GM21447 (cell line): Measurements from ENCODE around the gene VWA7.
"Not testable (repeated sequence)": the region's sequence is repeated elsewhere in the genome, so short reads cannot be mapped to it uniquely, and the experiment has no call there.

ENCODE experiments used
- ATAC-seq: cut with Tn5 transposase; IDR thresholded peaks from one replicate; pipeline ENCODE4 v1.9.1; 2021; ENCODE audit not compliant: unreplicated experiment

The VWA7 gene, protein sequence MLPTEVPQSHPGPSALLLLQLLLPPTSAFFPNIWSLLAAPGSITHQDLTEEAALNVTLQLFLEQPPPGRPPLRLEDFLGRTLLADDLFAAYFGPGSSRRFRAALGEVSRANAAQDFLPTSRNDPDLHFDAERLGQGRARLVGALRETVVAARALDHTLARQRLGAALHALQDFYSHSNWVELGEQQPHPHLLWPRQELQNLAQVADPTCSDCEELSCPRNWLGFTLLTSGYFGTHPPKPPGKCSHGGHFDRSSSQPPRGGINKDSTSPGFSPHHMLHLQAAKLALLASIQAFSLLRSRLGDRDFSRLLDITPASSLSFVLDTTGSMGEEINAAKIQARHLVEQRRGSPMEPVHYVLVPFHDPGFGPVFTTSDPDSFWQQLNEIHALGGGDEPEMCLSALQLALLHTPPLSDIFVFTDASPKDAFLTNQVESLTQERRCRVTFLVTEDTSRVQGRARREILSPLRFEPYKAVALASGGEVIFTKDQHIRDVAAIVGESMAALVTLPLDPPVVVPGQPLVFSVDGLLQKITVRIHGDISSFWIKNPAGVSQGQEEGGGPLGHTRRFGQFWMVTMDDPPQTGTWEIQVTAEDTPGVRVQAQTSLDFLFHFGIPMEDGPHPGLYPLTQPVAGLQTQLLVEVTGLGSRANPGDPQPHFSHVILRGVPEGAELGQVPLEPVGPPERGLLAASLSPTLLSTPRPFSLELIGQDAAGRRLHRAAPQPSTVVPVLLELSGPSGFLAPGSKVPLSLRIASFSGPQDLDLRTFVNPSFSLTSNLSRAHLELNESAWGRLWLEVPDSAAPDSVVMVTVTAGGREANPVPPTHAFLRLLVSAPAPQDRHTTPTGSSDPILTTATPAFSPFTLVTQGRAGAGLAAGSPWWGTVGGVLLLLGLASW

DNA sequence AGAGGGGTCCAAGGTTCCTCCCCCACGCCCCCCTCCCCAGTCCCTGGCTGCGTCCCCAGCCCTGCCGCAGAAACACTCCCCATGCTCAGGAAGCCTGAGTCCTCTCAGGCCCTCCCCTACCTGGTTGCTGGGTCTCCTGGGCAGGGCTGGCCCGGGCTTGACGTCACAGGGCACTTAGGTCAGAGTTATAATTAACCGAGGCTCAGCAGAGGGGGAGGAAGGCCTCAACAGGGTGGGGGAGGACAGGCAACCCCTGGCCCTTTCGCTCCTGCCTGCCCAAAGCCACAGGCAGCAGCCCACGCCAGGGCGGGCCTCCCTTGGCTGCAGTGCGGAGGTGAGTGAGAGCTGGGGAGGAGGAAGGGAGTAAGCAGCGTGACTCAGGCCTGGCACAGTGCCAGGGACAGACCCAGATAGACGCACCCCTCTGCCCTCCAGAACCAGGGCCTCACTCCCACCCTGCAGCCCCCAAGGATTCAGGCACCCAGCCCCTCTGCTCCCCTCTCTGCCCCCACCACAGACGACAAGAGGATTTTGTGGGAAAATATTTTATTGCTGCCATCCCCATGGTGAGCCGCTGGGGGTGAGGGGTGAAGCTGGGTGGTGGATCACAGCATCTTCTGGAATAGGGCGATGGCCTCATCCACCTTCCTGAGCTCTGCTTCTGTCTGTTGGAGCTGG lies at the start of gene VWA7:
VWA7 (minus strand) TSS at position 340 of the 678 bp plus-strand sequence. CDS start 549 bp downstream, outside the sequence.
- peak; percentile 82 for ATAC-seq

DNA sequence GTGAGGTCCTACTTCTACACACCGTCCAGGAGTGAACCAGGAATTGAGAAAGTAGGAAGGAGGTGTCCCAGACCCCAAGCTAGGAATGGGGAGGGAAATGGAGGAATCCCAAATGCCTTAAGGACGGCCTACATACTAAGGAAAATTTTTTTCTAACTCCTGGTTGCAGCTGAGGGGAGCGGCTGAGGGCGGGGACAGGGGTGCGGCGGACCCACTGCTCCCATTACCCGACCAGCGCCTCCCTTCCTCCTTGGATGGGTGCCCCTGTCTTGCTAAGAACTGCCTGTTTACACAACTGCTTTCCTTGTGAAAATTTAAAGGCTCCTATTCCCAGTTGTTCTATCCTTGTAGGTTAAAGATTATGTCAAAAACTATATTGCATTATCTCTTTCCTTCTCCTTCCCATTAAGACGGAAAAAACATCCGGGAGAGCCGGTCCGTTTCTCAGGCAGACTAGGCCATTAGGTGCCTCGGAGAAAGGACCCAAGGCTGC lies 49.7 kb upstream of the VWA7 start:
- peak; percentile 16 for ATAC-seq

DNA sequence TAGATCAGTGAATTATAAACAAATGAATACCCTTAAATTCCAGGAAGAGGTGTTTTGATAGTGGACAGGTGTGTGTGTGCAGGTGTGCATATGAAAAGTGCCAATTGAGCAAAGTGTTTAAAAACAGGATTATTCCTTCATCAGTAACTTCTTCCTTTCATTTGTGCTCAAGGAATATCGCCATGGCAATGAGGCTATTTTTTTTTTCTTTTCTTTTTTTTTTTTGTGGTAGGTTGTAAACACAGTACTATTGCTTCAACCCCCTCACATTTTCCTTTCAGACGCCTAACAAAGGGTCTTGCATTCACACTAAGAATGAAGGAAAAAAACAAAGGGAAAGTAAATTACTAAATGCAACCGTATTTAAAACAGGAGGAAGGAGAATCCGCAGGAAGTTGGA lies 48.4 kb upstream of the VWA7 start:
- no peak for ATAC-seq

DNA sequence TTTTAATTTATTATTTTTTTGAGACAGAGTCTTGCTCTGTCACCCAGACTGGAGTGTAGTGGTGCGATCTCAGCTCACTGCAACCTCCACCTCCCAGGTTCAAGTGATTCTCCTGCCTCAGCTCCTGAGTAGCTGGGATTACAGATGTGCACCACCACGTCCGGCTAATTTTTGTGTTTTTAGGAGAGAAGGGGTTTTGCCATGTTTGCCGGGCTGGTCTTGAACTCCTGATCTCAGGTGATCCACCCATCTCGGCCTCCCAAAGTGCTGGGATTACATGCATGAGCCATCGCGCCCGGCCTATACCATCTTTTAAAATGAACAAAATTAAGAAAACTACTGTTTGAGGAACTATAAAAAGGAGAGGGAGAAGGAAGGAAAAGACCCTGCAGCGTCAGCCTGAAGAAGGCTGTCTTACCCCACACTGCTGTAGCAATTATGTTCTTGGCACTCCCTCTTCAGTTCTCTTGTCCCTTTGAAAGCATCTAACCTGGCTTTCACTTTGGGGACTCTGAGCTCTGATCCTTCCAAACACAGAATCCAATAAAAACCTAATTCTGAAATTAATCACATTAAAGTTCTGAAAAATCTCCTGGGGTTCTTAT lies 46.6 kb upstream of the VWA7 start:
- ATAC-seq = not testable (repeated sequence)

DNA sequence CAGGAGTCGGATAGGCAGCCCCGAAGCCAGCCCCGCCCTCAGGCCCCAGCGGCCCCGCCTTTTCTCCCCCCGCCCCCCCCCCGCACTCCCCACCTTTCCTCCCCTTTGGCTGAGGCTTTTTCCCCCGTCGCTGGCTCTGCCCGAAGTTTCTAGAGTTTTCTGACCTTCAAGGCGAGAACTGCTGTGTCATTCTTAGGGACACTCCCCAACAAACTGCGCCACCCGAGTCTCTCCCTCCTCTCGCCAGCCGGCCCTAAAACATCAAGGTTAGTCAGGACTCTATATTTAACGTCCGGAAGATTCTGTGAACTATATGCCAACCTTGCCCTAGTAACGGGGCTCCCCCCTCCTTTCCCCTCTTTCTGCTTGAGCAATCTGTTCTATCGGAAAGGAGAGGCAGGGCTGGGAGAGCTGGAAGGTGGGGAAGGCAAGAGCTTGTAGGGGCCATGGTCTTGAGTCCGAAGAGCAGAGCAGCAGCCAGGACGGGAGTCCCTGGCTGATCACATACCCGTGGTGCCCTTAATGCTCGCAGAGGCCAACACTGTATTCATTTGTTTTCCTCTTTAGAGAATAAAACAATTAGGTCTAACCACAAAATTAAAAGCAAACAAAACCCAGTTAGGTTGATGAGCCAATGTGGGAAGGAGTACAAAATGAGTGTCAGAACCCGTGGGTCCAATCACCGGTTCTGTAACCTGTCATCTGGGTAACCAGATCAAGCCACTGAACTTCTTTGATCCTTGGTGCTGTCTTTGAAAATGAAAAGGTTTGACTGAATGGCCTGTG lies 45.1 kb upstream of the VWA7 start:
- peak; percentile 37 for ATAC-seq

DNA sequence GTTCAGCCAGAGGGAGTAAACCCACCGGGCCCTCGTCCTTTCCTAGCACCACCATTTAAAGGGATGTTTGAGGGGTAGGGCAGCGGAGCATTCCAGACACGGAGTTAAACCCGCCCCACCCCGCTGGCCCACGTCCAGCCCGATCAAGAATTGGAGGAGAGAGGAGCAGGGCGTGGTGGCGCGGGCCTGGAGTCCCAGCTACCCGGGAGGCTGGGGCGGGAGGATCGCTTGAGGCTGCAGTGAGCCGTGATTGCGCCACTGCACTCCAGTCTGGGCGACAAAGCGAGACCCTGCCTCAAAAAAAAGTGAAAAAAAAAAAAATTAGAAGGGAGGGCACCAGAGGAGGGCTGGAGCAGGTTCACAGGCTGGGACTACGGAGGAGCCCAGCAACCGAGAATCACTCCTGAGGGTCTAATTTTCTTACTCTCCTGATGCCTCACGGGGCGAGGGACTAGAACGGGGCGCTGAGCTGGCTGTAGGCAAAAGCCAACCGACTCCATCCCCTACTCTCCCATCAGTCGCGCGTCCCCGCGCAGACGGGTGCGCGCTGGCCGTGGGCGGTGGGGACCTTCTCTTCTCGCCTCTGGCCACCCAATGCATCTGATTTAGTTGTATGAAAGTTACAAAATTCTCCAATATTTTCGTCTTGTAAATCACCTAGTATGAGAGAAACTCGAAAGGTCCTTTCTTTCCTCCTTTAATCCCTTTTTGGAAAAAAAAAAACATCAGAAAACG lies 44.3 kb upstream of the VWA7 start:
- peak; percentile 42 for ATAC-seq

DNA sequence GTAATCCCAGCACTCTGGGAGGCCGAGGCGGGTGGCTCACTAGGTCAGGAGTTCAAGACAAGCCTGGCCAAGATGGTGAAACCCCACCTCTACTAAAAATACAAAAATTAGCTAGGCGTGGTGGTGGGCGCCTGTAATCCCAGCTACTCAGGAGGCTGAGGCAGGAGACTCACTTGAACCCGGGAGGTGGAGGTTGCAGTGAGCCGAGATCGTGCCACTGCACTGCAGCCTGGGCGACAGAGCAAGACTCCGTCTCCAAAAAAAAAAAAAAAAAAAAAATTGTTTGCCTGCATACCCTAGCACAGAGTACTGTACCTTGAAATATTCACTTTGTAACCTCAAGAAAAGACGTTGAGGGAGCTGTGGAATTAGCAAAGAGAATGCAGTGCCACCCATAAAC lies 43.3 kb upstream of the VWA7 start:
- ATAC-seq = not testable (repeated sequence)

DNA sequence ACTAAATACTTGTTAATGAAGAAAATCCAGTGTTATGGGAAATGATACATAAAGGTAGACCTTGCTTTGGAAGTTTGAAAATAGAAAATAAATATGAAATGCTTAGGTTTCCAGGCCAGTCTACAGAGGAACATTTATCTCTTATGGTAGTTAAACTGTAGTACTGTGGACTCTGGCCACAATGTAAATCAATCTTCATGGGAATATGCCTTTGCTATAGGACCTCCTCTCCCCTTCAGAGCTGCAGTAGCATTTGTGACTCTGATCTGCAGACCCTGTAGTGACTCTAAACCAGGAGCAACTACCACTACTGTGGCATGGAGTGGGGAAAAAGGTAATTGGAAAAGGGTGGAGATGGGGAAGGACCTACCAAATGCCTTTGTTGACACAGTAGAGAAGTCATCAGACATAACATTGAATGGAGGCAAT lies 42.8 kb upstream of the VWA7 start:
- no peak for ATAC-seq

DNA sequence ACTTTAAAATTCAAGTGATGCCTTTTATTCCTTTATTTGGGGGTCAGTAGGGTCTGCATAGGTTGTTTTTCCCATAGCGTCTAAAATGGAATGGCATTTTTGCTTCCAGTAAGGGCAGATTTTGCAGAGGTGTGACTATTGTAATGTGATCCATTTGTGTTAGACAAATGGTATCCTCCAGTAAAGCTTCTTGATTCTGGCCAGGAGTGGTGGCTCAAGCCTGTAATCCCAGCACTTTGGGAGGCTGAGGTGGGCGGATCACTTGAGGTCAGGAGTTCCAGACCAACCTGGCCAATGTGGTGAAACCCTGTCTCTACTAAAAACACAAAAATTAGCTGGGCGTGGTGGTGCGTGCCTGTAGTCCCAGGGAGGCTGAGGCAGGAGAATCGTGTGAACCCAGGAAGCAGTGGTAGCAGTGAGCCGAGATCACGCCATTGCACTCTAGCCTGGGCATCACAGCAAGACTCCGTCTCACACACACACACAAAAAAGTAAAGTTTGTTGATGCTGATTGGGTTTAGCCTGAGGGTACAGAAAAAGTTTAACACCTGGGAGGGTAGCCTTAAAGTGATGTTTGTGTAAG lies 40.9 kb upstream of the VWA7 start:
- not testable (repeated sequence) for ATAC-seq

DNA sequence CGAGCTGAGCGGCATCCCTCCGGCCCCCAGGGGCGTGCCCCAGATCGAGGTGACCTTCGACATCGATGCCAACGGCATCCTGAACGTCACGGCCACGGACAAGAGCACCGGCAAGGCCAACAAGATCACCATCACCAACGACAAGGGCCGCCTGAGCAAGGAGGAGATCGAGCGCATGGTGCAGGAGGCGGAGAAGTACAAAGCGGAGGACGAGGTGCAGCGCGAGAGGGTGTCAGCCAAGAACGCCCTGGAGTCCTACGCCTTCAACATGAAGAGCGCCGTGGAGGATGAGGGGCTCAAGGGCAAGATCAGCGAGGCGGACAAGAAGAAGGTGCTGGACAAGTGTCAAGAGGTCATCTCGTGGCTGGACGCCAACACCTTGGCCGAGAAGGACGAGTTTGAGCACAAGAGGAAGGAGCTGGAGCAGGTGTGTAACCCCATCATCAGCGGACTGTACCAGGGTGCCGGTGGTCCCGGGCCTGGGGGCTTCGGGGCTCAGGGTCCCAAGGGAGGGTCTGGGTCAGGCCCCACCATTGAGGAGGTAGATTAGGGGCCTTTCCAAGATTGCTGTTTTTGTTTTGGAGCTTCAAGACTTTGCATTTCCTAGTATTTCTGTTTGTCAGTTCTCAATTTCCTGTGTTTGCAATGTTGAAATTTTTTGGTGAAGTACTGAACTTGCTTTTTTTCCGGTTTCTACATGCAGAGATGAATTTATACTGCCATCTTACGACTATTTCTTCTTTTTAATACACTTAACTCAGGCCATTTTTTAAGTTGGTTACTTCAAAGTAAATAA lies 40.2 kb upstream of the VWA7 start:
- not testable (repeated sequence) for ATAC-seq

DNA sequence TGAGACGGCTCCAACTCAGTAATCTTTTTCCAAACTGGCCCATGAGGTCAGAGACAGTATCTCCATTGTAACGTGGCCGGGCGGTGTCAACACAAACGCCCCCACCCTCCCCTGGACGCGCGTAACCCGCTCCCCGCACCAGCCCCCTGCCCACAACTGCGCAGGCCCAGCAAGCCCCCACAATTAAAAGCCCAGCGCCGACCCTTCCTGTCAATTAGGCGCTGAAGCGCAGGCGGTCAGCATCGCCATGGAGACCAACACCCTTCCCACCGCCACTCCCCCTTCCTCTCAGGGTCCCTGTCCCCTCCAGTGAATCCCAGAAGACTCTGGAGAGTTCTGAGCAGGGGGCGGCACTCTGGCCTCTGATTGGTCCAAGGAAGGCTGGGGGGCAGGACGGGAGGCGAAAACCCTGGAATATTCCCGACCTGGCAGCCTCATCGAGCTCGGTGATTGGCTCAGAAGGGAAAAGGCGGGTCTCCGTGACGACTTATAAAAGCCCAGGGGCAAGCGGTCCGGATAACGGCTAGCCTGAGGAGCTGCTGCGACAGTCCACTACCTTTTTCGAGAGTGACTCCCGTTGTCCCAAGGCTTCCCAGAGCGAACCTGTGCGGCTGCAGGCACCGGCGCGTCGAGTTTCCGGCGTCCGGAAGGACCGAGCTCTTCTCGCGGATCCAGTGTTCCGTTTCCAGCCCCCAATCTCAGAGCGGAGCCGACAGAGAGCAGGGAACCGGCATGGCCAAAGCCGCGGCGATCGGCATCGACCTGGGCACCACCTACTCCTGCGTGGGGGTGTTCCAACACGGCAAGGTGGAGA lies 38.1 kb upstream of the VWA7 start, which contains the start of the genes HSPA1A and HSPA1L:
HSPA1A (plus strand) TSS at position 519 of the 814 bp plus-strand sequence; CDS start at position 733, 214 bp downstream.
HSPA1L (minus strand) TSS at position 259 of the 814 bp plus-strand sequence. CDS start 3,311 bp downstream, outside the sequence.
- no peak for ATAC-seq

DNA sequence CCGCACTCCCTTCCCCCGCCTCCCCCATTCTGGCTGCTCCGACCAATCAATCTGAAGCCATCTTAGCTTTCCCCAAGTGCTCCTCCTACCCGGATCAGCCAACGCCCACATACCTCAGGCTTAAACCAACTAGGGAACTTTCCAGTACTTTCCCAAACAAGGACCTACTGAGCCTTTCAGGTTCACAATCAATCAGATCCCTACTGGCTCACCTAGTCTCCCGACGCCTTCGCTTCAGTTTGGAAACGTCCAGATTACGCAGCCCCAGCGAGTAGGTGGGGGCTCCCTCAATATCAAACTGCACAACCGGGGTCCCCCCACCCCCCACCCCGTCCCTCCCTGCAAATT lies 37.5 kb upstream of the VWA7 start:
- peak; percentile 38 for ATAC-seq

DNA sequence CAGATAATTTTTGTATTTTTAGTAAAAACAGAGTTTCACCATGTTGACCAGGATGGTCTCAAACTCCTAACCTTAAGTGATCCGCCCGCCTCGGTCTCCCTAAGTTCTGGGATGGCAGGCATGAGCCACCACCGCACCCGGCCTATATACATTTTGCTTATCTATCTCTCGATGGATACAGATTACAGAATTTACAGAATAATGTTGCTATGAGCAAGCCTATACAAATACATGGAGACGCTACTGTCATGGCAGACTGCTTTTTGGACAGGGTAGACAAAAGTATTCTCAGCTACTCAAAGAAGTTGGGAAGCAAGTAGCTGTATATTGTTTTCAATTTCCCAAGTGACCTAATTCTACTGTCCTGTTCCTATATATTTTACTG lies 36.3 kb upstream of the VWA7 start:
- ATAC-seq = no peak

DNA sequence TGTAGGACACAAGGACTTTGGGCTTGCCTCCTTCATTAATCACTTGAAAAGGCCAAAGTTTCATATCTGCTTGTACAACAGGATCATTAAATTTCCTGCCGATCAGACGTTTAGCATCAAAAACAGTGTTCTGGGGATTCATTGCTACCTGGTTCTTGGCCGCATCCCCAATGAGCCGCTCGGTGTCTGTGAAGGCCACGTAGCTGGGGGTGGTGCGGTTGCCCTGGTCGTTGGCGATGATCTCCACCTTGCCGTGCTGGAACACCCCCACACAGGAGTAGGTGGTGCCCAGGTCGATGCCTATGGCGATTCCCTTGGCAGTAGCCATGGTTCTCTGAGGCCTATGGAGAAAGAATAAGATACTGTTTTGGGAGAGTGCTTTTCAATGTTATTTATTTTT lies 34.5 kb upstream of the VWA7 start:
- ATAC-seq = no peak

DNA sequence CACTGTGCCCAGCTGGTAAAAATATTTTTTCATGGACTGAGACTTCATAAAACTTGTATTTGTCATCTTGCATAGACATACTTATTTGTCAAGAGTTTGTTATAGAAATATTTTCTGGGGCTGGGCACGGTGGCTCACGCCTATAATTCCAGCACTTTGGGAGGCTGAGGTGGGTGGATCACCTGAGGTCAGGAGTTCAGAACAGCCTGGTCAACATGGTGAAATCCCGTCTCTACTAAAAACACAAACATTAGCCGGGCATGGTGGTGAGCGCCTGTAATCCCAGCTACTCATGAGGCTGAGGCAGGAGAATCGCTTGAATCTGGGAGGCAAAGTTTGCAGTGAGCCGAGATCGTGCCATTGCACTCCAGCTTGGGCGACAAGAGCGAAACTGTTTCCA lies 31.5 kb upstream of the VWA7 start:
- not testable (repeated sequence) for ATAC-seq

DNA sequence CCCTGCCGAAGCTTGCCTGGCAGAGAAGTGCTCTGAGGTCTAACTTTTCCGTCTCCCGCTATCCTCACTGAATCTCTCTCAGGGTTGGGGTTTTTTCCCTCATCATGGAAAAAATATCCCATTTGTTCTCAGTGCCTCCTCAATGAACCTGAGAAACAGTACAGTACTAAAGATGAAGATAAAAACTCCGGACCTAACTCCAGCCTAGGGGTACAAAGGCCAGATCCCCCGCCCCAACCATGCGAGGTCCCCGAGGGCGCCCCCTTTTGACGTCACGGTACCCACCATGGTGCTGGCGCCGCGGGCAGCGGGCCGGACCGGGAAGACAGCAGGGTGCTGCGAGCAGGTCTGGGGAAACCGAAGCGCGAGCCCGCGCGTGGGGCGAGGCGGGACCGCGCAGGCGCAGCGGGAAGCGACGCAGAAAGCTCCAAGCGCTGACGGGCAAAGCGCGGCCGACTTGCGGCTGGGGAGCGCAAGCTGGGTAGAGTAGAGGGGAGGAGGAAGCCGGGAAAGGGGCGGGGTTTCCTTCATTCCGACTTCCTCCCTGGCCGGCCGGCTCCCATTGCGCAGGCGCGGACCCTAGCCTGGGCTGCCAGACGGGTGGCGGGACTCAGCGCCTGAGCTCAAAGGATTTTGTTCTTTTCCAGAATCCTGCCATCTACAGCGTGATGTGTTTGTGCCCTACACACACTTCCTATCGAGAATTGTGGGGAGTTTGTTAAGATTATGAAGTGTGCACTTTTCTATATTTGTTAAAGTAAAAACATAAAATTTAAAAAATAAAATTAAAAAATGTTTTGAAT lies 29.5 kb upstream of the VWA7 start, which contains the start of gene LSM2:
LSM2 (minus strand) TSS at position 497 of the 803 bp plus-strand sequence; CDS start at position 288, 209 bp downstream.
- peak; percentile 82 for ATAC-seq
